ENCODE measurements around the gene SEC11A. TPM values are rescaled to one million over a fixed set of nuclear protein-coding genes. Genes with fewer than 3 reads are reported as not detected.
A peak's percentile ranks its signal among the peaks of the same experiment; 100 is the strongest.
"Not testable (repeated sequence)": the region's sequence is repeated elsewhere in the genome, so short reads cannot be mapped to it uniquely, and the experiment has no call there.

The SEC11A gene
- total RNA-seq, 1 experiment from 2014 or later: 153 TPM

- Histone ChIP-seq H3K4me3 (ENCODE audit: insufficient read depth, low read depth, low read length) (no peak overlapping the region), H3K36me3 (replicated peaks; ENCODE audit: control insufficient read depth, insufficient read depth, low read length) (peaks cover 39% of the 10 kb centered on the region), H3K27me3 (ENCODE audit: control insufficient read depth, insufficient read depth, low read length) (no peaks in the 10 kb centered on the region)
- no peak for DNase-seq
Measured at GRCh38 chr15:84649706-84650105, 66.2 kb downstream of the SEC11A start.

- Histone ChIP-seq H3K36me3 (replicated peaks; ENCODE audit: control insufficient read depth, insufficient read depth, low read length) (peaks cover 41% of the 10 kb centered on the region), H3K4me3 (ENCODE audit: insufficient read depth, low read depth, low read length) (no peak overlapping the region), H3K27me3 (ENCODE audit: control insufficient read depth, insufficient read depth, low read length) (no peaks in the 10 kb centered on the region)
- no peak for DNase-seq
Measured at GRCh38 chr15:84648539-84648938, 67.4 kb downstream of the SEC11A start.

DNA sequence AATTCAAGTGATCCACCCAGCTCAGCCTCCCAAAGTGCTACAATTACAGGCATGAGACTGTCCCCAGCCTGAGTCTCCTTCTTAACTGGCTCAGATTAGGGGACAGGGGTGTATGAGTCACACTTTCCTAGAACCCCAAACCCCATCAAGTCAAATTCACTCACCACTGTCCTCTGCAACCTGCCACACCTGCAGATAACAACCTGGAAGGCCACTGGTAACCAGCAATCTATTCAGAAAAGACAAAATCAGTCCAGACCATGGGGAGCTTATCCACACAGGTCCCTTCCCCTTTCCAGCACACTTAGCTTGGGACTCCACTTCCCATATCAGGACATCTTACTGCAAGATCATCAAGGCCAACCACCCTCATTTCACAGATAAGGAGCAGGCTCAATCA lies 68.2 kb downstream of the SEC11A start:
- no peak overlapping the region for H3K4me3 ChIP-seq (ENCODE audit: insufficient read depth, low read depth, low read length)
- H3K27me3 ChIP-seq (ENCODE audit: control insufficient read depth, insufficient read depth, low read length): no peaks in the 10 kb centered on the region
- peaks cover 44% of the 10 kb centered on the region for H3K36me3 ChIP-seq (replicated peaks; ENCODE audit: control insufficient read depth, insufficient read depth, low read length)
- no peak for DNase-seq

GRCh38 chr15:84645997-84646396 lies 69.9 kb downstream of the SEC11A start:
- no peak overlapping the region for H3K4me3 ChIP-seq (ENCODE audit: insufficient read depth, low read depth, low read length)
- DNase-seq: no peak
- H3K36me3 ChIP-seq (replicated peaks; ENCODE audit: control insufficient read depth, insufficient read depth, low read length): peaks cover 42% of the 10 kb centered on the region
- no peaks in the 10 kb centered on the region for H3K27me3 ChIP-seq (ENCODE audit: control insufficient read depth, insufficient read depth, low read length)

GRCh38 chr15:84645496-84645895 lies 70.4 kb downstream of the SEC11A start:
- Histone ChIP-seq H3K36me3 (replicated peaks; ENCODE audit: control insufficient read depth, insufficient read depth, low read length) (peaks cover 42% of the 10 kb centered on the region), H3K27me3 (ENCODE audit: control insufficient read depth, insufficient read depth, low read length) (no peaks in the 10 kb centered on the region), H3K4me3 (ENCODE audit: insufficient read depth, low read depth, low read length) (no peak overlapping the region)
- no peak for DNase-seq

DNA sequence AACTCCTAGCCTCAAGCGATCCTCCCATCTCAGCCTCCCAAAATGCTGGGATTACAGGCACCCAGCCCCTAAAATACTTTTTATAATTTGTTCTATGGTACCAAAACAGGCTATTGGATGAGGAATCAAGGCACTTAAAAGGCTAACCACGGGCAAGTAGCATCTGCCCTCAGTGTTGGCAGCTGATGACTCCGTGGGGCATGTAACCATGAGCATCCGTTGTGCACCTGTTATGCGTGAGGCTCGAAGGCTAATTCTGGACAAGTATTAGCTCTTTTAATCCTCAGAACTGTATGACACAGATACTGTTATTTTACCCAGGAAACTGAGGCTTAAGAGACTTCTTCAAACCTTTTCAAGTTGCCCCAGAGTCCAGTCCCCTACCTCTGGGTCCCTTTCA lies 72.1 kb downstream of the SEC11A start:
- Histone ChIP-seq H3K4me3 (ENCODE audit: insufficient read depth, low read depth, low read length) (no peak overlapping the region), H3K27me3 (ENCODE audit: control insufficient read depth, insufficient read depth, low read length) (no peaks in the 10 kb centered on the region), H3K36me3 (replicated peaks; ENCODE audit: control insufficient read depth, insufficient read depth, low read length) (peaks cover 42% of the 10 kb centered on the region)
- no peak for DNase-seq

DNA sequence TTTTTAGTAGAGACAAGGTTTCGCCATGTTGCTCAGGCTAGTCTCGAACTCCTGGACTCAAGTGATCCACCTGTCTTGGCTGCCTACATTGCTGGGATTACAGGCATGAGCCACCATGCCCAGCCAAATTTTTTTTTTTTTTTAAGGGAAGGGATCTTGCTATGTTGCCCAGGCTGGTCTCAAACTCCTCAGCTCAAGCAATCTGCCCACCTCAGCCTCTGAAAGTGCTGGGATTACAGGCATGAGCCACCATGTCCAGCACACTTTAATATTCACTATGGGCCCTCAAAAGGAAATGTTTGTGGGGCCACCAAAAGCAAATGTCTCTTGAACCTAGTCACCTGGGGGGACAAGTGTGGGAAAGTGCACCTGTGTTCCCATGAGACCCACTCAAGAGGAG lies 73.3 kb downstream of the SEC11A start:
- H3K27me3 ChIP-seq (ENCODE audit: control insufficient read depth, insufficient read depth, low read length); DNase-seq; H3K4me3 ChIP-seq (ENCODE audit: insufficient read depth, low read depth, low read length): not testable (repeated sequence)
- H3K36me3 ChIP-seq (replicated peaks; ENCODE audit: control insufficient read depth, insufficient read depth, low read length): peaks cover 32% of the 10 kb centered on the region

DNA sequence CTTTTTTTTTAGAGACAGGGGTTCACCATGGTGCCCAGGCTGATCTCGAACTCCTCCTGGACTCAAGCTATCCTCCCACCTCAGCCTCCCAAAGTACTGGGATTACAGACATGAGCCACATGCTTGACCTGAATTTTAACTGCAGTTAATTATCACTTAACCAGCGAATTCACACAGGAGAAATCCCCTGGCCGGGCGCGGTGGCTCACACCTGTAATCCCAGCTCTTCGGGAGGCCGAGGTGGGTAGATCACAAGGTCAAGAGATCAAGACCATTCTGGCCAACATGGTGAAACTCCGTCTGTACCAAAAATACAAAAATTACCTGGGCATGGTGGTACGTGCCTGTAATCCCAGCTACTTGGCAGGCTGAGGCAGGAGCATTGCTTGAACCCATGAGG lies 74.1 kb downstream of the SEC11A start:
- H3K36me3 ChIP-seq (replicated peaks; ENCODE audit: control insufficient read depth, insufficient read depth, low read length): peaks cover 31% of the 10 kb centered on the region
- not testable (repeated sequence) for H3K4me3 ChIP-seq (ENCODE audit: insufficient read depth, low read depth, low read length); DNase-seq; H3K27me3 ChIP-seq (ENCODE audit: control insufficient read depth, insufficient read depth, low read length)

DNA sequence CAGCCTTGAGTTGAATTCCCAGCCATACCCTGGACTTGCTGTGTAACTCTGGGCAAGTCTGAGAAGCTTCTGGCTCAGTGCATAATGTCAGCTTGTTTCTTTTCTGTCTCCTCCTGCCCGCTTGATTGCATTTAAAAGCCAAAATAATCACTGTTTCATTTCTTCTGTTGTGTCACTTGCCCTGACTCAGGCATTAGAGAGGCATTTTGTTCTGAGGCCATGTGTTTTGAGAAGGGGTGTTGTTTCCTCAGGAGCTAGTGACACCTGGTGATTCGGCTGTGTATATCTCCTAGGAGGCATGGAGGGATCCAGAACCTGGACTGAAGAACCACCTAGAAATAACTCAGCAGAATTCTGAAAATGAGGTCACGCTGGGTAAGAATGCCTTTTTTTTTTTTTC lies 77.8 kb downstream of the SEC11A start:
- H3K4me3 ChIP-seq (ENCODE audit: insufficient read depth, low read depth, low read length): no peak overlapping the region
- peak; percentile 79 for DNase-seq
- peaks cover 3% of the 10 kb centered on the region; the same call in 1 of the 2 replicates for H3K27me3 ChIP-seq (ENCODE audit: control insufficient read depth, insufficient read depth, low read length)
- peaks cover 12% of the 10 kb centered on the region for H3K36me3 ChIP-seq (replicated peaks; ENCODE audit: control insufficient read depth, insufficient read depth, low read length)

DNA sequence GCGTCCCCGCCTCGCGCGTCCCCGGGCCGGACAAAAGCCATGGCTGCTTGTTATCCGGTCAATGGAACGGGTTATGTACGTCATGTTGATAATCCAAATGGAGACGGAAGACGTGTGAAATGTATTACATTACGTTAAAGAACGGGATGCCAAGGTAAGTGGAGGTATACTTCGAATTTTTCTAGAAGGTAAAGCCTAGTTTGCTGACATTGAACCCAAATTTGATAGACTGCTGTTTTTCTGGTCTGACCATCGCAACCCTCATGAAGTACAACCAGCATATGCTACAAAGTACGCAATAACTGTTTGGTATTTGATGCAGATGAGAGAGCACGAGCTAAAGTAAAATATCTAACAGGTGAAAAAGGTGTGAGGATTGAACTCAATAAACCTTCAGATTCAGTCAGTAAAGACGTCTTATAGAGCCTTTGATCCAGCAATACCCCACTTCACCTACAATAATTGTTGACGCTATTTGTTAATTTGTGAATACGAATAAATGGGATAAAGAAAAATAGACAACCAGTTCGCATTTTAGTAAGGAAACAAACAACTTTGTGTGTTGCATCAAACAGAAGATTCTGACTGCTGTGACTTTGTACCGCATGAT lies 81.6 kb downstream of the SEC11A start:
- H3K4me3 ChIP-seq (ENCODE audit: insufficient read depth, low read depth, low read length): peak overlapping the region; percentile 70
- DNase-seq: no peak
- H3K27me3 ChIP-seq (ENCODE audit: control insufficient read depth, insufficient read depth, low read length): peaks cover 3% of the 10 kb centered on the region; the same call in 1 of the 2 replicates
- H3K36me3 ChIP-seq (replicated peaks; ENCODE audit: control insufficient read depth, insufficient read depth, low read length): no peaks in the 10 kb centered on the region

- DNase-seq: peak; percentile 83
- Histone ChIP-seq H3K4me3 (ENCODE audit: insufficient read depth, low read depth, low read length) (peak overlapping the region; percentile 70), H3K36me3 (replicated peaks; ENCODE audit: control insufficient read depth, insufficient read depth, low read length) (no peaks in the 10 kb centered on the region), H3K27me3 (ENCODE audit: control insufficient read depth, insufficient read depth, low read length) (peaks cover 3% of the 10 kb centered on the region; the same call in 1 of the 2 replicates)
Measured at GRCh38 chr15:84633311-84634227, 82.4 kb downstream of the SEC11A start.

GRCh38 chr15:84631706-84632272 lies 84.2 kb downstream of the SEC11A start:
- Histone ChIP-seq H3K4me3 (ENCODE audit: insufficient read depth, low read depth, low read length) (peak overlapping the region; percentile 48), H3K27me3 (ENCODE audit: control insufficient read depth, insufficient read depth, low read length) (peaks cover 3% of the 10 kb centered on the region; the same call in 1 of the 2 replicates), H3K36me3 (replicated peaks; ENCODE audit: control insufficient read depth, insufficient read depth, low read length) (no peaks in the 10 kb centered on the region)
- no peak for DNase-seq

- DNase-seq: no peak
- no peaks in the 10 kb centered on the region; the same call in 1 of the 2 replicates for H3K27me3 ChIP-seq (ENCODE audit: control insufficient read depth, insufficient read depth, low read length)
- H3K4me3 ChIP-seq (ENCODE audit: insufficient read depth, low read depth, low read length): no peak overlapping the region
- H3K36me3 ChIP-seq (replicated peaks; ENCODE audit: control insufficient read depth, insufficient read depth, low read length): no peaks in the 10 kb centered on the region; the same call in 1 of the 2 replicates
Measured at GRCh38 chr15:84629033-84629432, 86.9 kb downstream of the SEC11A start.

DNA sequence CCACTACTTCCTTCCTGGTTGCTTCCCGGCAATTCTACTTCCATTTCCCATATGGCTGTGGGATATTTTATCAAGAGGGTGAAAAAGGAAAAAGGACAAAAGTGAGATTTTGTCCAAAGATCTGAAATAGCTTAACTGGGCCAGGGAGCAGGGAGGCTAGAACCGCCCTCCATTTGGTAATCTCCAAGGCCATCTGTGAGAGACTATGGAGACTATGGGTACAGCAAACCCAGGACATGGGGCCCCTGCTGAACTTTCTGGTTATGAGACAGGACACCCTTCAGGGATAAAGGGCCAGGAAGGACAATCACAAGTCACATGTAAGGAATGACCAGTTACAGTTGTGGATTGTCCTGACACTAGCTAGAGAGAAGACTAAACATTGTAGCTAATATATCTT lies 90.8 kb downstream of the SEC11A start:
- H3K27me3 ChIP-seq (ENCODE audit: control insufficient read depth, insufficient read depth, low read length): no peaks in the 10 kb centered on the region
- DNase-seq: no peak
- no peak overlapping the region for H3K4me3 ChIP-seq (ENCODE audit: insufficient read depth, low read depth, low read length)
- H3K36me3 ChIP-seq (replicated peaks; ENCODE audit: control insufficient read depth, insufficient read depth, low read length): peaks cover 27% of the 10 kb centered on the region

GRCh38 chr15:84624359-84624758 lies 91.6 kb downstream of the SEC11A start:
- Histone ChIP-seq H3K36me3 (replicated peaks; ENCODE audit: control insufficient read depth, insufficient read depth, low read length) (peaks cover 27% of the 10 kb centered on the region), H3K27me3 (ENCODE audit: control insufficient read depth, insufficient read depth, low read length) (no peaks in the 10 kb centered on the region), H3K4me3 (ENCODE audit: insufficient read depth, low read depth, low read length) (no peak overlapping the region)
- DNase-seq: no peak

Measured in H7 (cell line).